WTC11 (cell line): ENCODE measurements around the gene GSTM2.

Experiments
- CTCF ChIP-seq: fragments of 200-600 bp; IDR thresholded peaks from 2 replicates; pipeline ENCODE4 v1.8.0; 2022; ENCODE audit warnings: antibody characterized with exemption
- E2F1 ChIP-seq: sonication (generic); formaldehyde crosslinking; IDR thresholded peaks from 2 replicates; pipeline ENCODE4 v1.8.0; 2022; ENCODE audit warnings: mild to moderate bottlenecking, missing genetic modification reagents
- ESRRA ChIP-seq: sonication (generic); formaldehyde crosslinking; IDR thresholded peaks from 2 replicates; pipeline ENCODE4 v1.8.1; 2022; ENCODE audit warnings: mild to moderate bottlenecking, missing genetic modification reagents, borderline replicate concordance
- FOXJ3 ChIP-seq: sonication (generic); formaldehyde crosslinking; IDR thresholded peaks from 2 replicates; pipeline ENCODE4 v1.9.0; 2021; ENCODE audit warnings: missing genetic modification reagents, mild to moderate bottlenecking, borderline replicate concordance
- TEAD4 ChIP-seq: sonication (generic); formaldehyde crosslinking; IDR thresholded peaks from 2 replicates; pipeline ENCODE4 v1.8.0; 2022; ENCODE audit warnings: mild to moderate bottlenecking, missing genetic modification reagents
- ZNF219 ChIP-seq: sonication (generic); formaldehyde crosslinking; IDR thresholded peaks from 2 replicates; pipeline ENCODE4 v1.8.0; 2023; ENCODE audit warnings: missing genetic modification reagents, mild to moderate bottlenecking, borderline replicate concordance
- ZNF317 ChIP-seq: sonication (generic); formaldehyde crosslinking; IDR thresholded peaks from 2 replicates; pipeline ENCODE4 v1.8.1; 2023; ENCODE audit warnings: low read depth, mild to moderate bottlenecking, moderate library complexity, missing genetic modification reagents, borderline replicate concordance
- TF ChIP-seq, protein P1 (sequence below): sonication (generic); formaldehyde crosslinking; IDR thresholded peaks from 2 replicates; pipeline ENCODE4 v1.8.0; 2022; ENCODE audit warnings: mild to moderate bottlenecking, missing genetic modification reagents
- TF ChIP-seq, protein P2 (sequence below): sonication (generic); formaldehyde crosslinking; IDR thresholded peaks from 2 replicates; pipeline ENCODE4 v1.8.0; 2022; ENCODE audit warnings: mild to moderate bottlenecking, missing genetic modification reagents

DNA sequence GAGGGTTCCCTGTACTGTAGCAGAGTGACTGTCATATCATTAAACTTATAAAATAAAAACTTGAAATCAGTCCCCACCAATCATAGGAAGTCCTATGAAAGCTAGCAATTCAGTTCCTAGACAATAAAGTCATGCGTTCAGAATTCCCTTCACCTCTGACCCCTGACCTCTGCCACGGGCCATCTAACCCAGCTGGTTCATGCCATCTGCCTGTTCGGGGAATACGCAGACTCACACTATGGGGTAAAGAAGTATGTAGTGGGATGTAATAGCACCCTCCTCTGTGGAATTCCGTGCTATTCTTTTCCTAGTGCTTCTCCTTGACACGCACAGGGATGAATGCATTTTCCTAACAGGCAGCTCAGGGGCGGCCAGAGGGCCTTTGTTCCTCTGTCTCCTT, 9.9 kb upstream of the GSTM2 start:
- no peak for TF ChIP-seq CTCF
- TF ChIP-seq, protein P1, sequence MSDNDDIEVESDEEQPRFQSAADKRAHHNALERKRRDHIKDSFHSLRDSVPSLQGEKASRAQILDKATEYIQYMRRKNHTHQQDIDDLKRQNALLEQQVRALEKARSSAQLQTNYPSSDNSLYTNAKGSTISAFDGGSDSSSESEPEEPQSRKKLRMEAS (CRISPR knock-in tag): no peak
- TF ChIP-seq, protein P2, sequence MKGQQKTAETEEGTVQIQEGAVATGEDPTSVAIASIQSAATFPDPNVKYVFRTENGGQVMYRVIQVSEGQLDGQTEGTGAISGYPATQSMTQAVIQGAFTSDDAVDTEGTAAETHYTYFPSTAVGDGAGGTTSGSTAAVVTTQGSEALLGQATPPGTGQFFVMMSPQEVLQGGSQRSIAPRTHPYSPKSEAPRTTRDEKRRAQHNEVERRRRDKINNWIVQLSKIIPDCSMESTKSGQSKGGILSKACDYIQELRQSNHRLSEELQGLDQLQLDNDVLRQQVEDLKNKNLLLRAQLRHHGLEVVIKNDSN (CRISPR knock-in tag): no peak
- no peak for TF ChIP-seq ZNF219
- TF ChIP-seq ZNF317 (CRISPR knock-in tag): no peak
- TF ChIP-seq ESRRA (CRISPR knock-in tag): no peak
- TF ChIP-seq FOXJ3 (CRISPR knock-in tag): no peak
- TF ChIP-seq E2F1: no peak
- TF ChIP-seq TEAD4 (CRISPR knock-in tag): no peak
